GM18526 (cell line): ENCODE results near the gene BAHCC1.

Source experiments
- POLR2A ChIP-seq: IDR thresholded peaks from 3 replicates; pipeline ENCODE4 v1.6.1; 2011; ENCODE audit not compliant: insufficient read length; ENCODE audit errors: extremely low read depth

The BAHCC1 gene

GRCh38 chr17:81365601-81366585 is 29.4 kb upstream of the BAHCC1 start:
- TF ChIP-seq POLR2A, result no peak

- TF ChIP-seq POLR2A, result no peak
Observed at GRCh38 chr17:81366648-81367047, 28.6 kb upstream of the BAHCC1 start.

GRCh38 chr17:81367171-81367570 is 28.1 kb upstream of the BAHCC1 start:
- TF ChIP-seq POLR2A, result no peak

GRCh38 chr17:81368161-81369022 is 26.9 kb upstream of the BAHCC1 start:
- TF ChIP-seq POLR2A, result no peak

GRCh38 chr17:81370294-81370693 is 25.0 kb upstream of the BAHCC1 start:
- TF ChIP-seq POLR2A, result no peak

- no peak for TF ChIP-seq POLR2A
Observed at GRCh38 chr17:81371910-81372760, 23.1 kb upstream of the BAHCC1 start.

- TF ChIP-seq POLR2A, result no peak
Observed at GRCh38 chr17:81373536-81374160, 21.6 kb upstream of the BAHCC1 start.

GRCh38 chr17:81374890-81375289 is 20.4 kb upstream of the BAHCC1 start:
- TF ChIP-seq POLR2A, result no peak

- TF ChIP-seq POLR2A, result no peak
Observed at GRCh38 chr17:81376946-81377714, 18.1 kb upstream of the BAHCC1 start.

- TF ChIP-seq POLR2A, result no peak
Observed at GRCh38 chr17:81378941-81379511, 16.2 kb upstream of the BAHCC1 start.

- no peak for TF ChIP-seq POLR2A
Observed at GRCh38 chr17:81379523-81379942, 15.7 kb upstream of the BAHCC1 start.

GRCh38 chr17:81380131-81380530 is 15.1 kb upstream of the BAHCC1 start:
- TF ChIP-seq POLR2A, result no peak
